HFF-Myc (cell line): ENCODE results near the gene SCUBE1.

ENCODE experiments used
- DNase-seq: peaks from one replicate; pipeline ENCODE4 v3.0.0-alpha.2; 2011; ENCODE audit warnings: low read depth; ENCODE audit errors: extremely low read depth
- H3K4me3 ChIP-seq: replicated peaks from 2 replicates; pipeline ENCODE4 v1.5.1; 2011; ENCODE audit warnings: low read depth, mild to moderate bottlenecking, control low read depth, low read length
- CTCF ChIP-seq: IDR thresholded peaks from 2 replicates; pipeline ENCODE4 v1.5.1; 2012; ENCODE audit warnings: mild to moderate bottlenecking, low read depth, low read length, control low read depth; ENCODE audit errors: missing control alignments

SCUBE1 gene

GRCh38 chr22:43337946-43338345 is 5.2 kb downstream of the SCUBE1 start:
- DNase-seq, result no peak
- TF ChIP-seq CTCF, result no peak
- no peak overlapping the region for H3K4me3 ChIP-seq

- H3K4me3 ChIP-seq, result no peak overlapping the region
- no peak for TF ChIP-seq CTCF
- no peak for DNase-seq
Observed at GRCh38 chr22:43337385-43337784, 5.8 kb downstream of the SCUBE1 start.

DNA sequence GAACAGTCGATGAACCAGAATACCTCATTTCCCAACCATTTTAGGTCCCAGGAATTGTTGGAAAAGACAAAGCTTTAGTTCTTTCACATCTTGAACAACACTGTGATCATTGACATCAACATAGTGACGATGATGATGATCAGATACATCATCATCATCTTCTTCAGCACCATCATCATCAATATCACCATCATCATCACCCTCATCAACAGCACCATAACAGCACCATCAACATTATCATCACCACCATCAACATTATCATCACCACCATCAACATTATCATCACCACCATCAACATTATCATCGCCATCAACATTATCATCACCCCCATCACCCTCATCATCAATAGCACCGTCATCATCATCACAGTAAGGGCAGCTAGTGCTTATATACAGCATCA is 8.8 kb downstream of the SCUBE1 start:
- no peak overlapping the region for H3K4me3 ChIP-seq
- TF ChIP-seq CTCF, result no peak
- no peak for DNase-seq

- no peak for DNase-seq
- H3K4me3 ChIP-seq, result no peak overlapping the region
- TF ChIP-seq CTCF, result no peak
Observed at GRCh38 chr22:43333978-43334377, 9.2 kb downstream of the SCUBE1 start.

GRCh38 chr22:43333156-43333555 is 10.0 kb downstream of the SCUBE1 start:
- TF ChIP-seq CTCF, result no peak

DNA sequence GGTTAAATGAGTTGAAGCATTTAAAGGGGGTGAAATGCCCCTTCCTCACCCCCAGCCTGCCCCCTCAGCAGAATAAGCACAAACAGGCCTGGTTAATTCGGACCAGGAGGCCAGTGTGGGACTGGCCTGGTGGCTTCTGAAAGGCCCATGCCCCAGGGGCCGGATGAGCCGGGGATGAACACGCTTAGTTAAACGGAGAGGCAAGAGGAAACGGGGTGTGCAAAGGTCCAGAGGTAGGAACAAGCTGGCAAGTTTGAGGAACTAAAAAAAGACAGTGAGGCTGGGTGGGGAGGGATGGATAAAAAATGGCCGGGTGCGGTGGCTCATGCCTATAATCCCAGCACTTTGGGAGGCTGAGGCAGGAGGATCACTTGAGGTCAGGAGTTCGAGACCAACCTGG is 11.5 kb downstream of the SCUBE1 start:
- TF ChIP-seq CTCF, result no peak
- H3K4me3 ChIP-seq, result no peak overlapping the region
- no peak for DNase-seq

More at GRCh38 chr22:43333156-43333555, 10.0 kb downstream of the SCUBE1 start:
- H3K4me3 ChIP-seq, result no peak overlapping the region
- no peak for DNase-seq

DNA sequence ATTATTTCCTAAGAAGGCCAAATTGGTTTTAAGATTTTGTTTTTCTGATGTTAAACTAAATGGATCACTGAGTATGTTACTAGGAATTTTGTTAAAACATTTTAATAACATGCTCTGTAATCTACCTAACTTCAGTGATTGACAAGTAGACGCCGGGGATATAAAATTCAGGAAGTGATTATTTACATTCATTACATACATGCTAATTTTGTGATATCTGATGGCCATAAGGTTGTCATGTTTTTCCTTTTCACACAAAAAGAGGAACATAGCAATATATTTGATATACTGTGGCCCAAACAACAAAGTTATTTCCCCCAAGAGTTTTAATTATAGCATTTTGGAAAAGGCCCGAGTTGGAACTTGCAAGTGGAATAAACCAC is 12.1 kb downstream of the SCUBE1 start:
- H3K4me3 ChIP-seq, result no peak overlapping the region
- DNase-seq, result no peak
- TF ChIP-seq CTCF, result no peak
